Pancreas (tissue), 10 donors: Measurements from ENCODE around the gene ITGA1. TPM values are rescaled to one million over a fixed set of nuclear protein-coding genes. Genes with fewer than 3 reads are reported as not detected.

ENCODE experiments used
- ATAC-seq, 4 donors: fragments of 200-7000 bp; cut with Tn5 transposase; one replicate each; pipeline versions ENCODE4 v1.8.0 to v1.9.1; 2020; ENCODE audit warnings: mild to moderate bottlenecking in 4 of 4, moderate library complexity in 4 of 4
- DNase-seq, 6 donors: peaks; one replicate each; pipeline ENCODE4 v3.0.0-alpha.2; 2020
- FAIRE-seq: peaks from 2 replicates; lab custom pipeline; 2012; peaks lifted over from hg19 to GRCh38; lab: Jason Lieb, UNC
- H3K27ac ChIP-seq, 4 donors: fragments of 200-600 bp; sonication (generic); 1 replicate in 3 of 4; 2 replicates in 1 of 4; pipeline versions ENCODE4 v1.5.0 to v1.8.0; 2020
- H3K27me3 ChIP-seq, 4 donors: fragments of 200-600 bp; one replicate each; pipeline ENCODE4 v1.8.0; 2021
- H3K36me3 ChIP-seq, 3 donors: fragments of 200-600 bp; sonication (generic) in 1 of 3; one replicate each; pipeline versions ENCODE4 v1.5.0 to v1.8.0; 2020 to 2021
- H3K4me1 ChIP-seq, 3 donors: fragments of 200-600 bp; one replicate each; pipeline ENCODE4 v1.8.0; 2021
- H3K4me3 ChIP-seq, 4 donors: fragments of 200-600 bp; sonication (generic) in 2 of 4; one replicate each; pipeline versions ENCODE4 v1.5.0 to v1.8.0; 2020 to 2021
- H3K9me3 ChIP-seq, 4 donors: fragments of 200-600 bp; one replicate each; pipeline ENCODE4 v1.8.0; 2021
- WGBS, 2 donors: extraction: QIAGEN DNeasy Blood & Tissue Kit; methylation state at CpG; one replicate each; pipeline ENCODE4 v1.1.7; 2013; 5-methylcytosine and 5-hydroxymethylcytosine counted together
- intact Hi-C, 3 donors: fragments of 100-400 bp; cut with DNase I; formaldehyde crosslinking; loops; one replicate each; pipeline versions ENCODE4 v1.11.1 to v1.14.2; 2022
- polyA plus RNA-seq, 2 donors: library from polyadenylated mRNA; stranded (reverse); fragments of 200-250 nt; gene quantifications; one replicate each; pipeline ENCODE4 v1.2.3, GENCODE V29; 2013
- total RNA-seq, 6 donors: library from RNA; stranded (reverse); fragmentation: NEBNext Ultra II Directional in 4 of 6; extraction: Animal tissue kit (Norgen Biotek cat#: 25700) in 4 of 6; gene quantifications; one replicate each; pipeline versions ENCODE4 v1.2.1 to v1.2.4, GENCODE V29; 2021 to 2023
- TF ChIP-seq, protein P1 (sequence below), 4 donors: fragments of 200-600 bp; sonication (generic) in 3 of 4; IDR thresholded peaks; one replicate each; pipeline versions ENCODE4 v1.5.0 to v1.8.0; 2021; ENCODE audit warnings: antibody characterized with exemption in 4 of 4
- donor health status: healthy with polysubstance abuse.
- donor health status: DM: no; HTN: no; CAD: no; lungs with moderate emphysema.
- donor health status: DM: no; HTN: no; CAD: no.
- donor health status: control.
- donor health status: control.
- donor health status: Bipolar disorder and iron deficiency.
- donor health status: DM: yes; HTN: yes; CAD: no.
- donor health status: DM: no; HTN: no; CAD: no.
- donor health status: DM: no; HTN: no; CAD: no.
- donor health status: DM: yes; HTN: yes; CAD: no.

Gene ITGA1
- total and polyA plus RNA-seq, 8 donors = 1.9 to 18.3 (median 6.3) TPM

- ATAC-seq = no peak
- intact Hi-C loops = no loop called here
- FAIRE-seq = no peak
Measured at GRCh38 chr5:52977264-52977897, 189.7 kb downstream of the ITGA1 start.

GRCh38 chr5:52981507-52981906, 193.8 kb downstream of the ITGA1 start:
- Histone ChIP-seq H3K4me1 (no peaks in the 10 kb centered on the region), H3K27ac (no peak overlapping the region), H3K4me3 (no peak overlapping the region), H3K9me3 (no peaks in the 10 kb centered on the region), H3K36me3 (no peaks in the 10 kb centered on the region), H3K27me3 (no peaks in the 10 kb centered on the region)
- no peak for ATAC-seq
- whole genome bisulfite sequencing, 2 donors = 76 to 80% methylated on average over 4 of the region's 4 CpGs
- intact Hi-C loops = no loop called here
- no peak for FAIRE-seq
- TF ChIP-seq, protein P1, sequence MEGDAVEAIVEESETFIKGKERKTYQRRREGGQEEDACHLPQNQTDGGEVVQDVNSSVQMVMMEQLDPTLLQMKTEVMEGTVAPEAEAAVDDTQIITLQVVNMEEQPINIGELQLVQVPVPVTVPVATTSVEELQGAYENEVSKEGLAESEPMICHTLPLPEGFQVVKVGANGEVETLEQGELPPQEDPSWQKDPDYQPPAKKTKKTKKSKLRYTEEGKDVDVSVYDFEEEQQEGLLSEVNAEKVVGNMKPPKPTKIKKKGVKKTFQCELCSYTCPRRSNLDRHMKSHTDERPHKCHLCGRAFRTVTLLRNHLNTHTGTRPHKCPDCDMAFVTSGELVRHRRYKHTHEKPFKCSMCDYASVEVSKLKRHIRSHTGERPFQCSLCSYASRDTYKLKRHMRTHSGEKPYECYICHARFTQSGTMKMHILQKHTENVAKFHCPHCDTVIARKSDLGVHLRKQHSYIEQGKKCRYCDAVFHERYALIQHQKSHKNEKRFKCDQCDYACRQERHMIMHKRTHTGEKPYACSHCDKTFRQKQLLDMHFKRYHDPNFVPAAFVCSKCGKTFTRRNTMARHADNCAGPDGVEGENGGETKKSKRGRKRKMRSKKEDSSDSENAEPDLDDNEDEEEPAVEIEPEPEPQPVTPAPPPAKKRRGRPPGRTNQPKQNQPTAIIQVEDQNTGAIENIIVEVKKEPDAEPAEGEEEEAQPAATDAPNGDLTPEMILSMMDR (IDR thresholded peaks at IDR 0.05) = no peak
- DNase-seq = no peak

More at GRCh38 chr5:52977264-52977897, 189.7 kb downstream of the ITGA1 start:
- no peak for DNase-seq
- 78 to 88% methylated on average over 7 of the region's 7 CpGs for WGBS, 2 donors
- Histone ChIP-seq H3K9me3 (no peaks in the 10 kb centered on the region), H3K27me3 (no peaks in the 10 kb centered on the region), H3K4me3 (no peak overlapping the region), H3K4me1 (no peaks in the 10 kb centered on the region), H3K36me3 (no peaks in the 10 kb centered on the region), H3K27ac (no peak overlapping the region)
- TF ChIP-seq, protein P1 (IDR thresholded peaks at IDR 0.05) = no peak

GRCh38 chr5:52983731-52984636, 196.3 kb downstream of the ITGA1 start:
- DNase-seq = no peak
- TF ChIP-seq, protein P1 (IDR thresholded peaks at IDR 0.05) = no peak
- no peak for FAIRE-seq
- Histone ChIP-seq H3K4me1 (peaks cover 0 to 3% (median 0%) of the 10 kb centered on the region in 3 donors), H3K36me3 (no peaks in the 10 kb centered on the region), H3K27me3 (no peaks in the 10 kb centered on the region), H3K27ac (no peak overlapping the region), H3K9me3 (no peaks in the 10 kb centered on the region), H3K4me3 (no peak overlapping the region)
- WGBS, 2 donors = 47 to 54% methylated on average over 3 of the region's 3 CpGs
- ATAC-seq = no peak
- intact Hi-C loops = no loop called here

- TF ChIP-seq, protein P1 (IDR thresholded peaks at IDR 0.05) = no peak
- Histone ChIP-seq H3K9me3 (no peaks in the 10 kb centered on the region), H3K4me3 (no peak overlapping the region), H3K27ac (no peak overlapping the region), H3K4me1 (peaks cover 0 to 3% (median 0%) of the 10 kb centered on the region in 3 donors), H3K27me3 (no peaks in the 10 kb centered on the region), H3K36me3 (no peaks in the 10 kb centered on the region)
- FAIRE-seq = no peak
- no peak for DNase-seq
- intact Hi-C loops = no loop called here
- no peak for ATAC-seq
- 86 to 94% methylated on average over 3 of the region's 3 CpGs for WGBS, 2 donors
Measured at GRCh38 chr5:52985306-52985705, 197.6 kb downstream of the ITGA1 start.
